ENCODE data around the gene HOTAIR.

The HOTAIR gene

DNA sequence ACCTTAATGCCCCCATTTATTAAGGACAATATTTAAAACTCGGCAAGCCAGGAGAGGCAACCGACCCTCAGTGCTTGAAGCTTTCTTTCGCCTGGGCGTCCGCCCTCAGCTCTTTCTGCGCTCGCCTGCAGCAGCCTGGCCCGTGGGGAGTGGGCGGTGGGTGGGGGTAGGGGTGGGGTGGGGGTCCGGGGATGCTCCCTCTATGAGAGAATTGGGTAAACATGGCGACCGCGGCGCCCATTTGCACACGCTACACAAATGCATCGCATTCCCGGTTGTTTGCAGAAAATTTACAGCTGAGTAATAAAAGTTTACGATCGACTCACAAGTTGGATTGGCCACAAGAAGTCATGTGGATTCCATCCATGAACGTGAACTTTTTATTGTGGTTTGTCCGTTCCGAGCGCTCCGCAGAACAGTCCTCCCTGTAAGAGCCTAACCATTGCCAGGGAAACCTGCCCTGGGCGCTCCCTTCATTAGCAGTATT lies 41.8 kb upstream of the HOTAIR start:
- peaks cover 92% of the 10 kb centered on the region for H3K27me3 ChIP-seq (ENCODE audit: insufficient read depth, low read length)
- H2AFZ ChIP-seq (ENCODE audit: low read depth, low read length) = no peak overlapping the region
- no peak overlapping the region for H3K4me3 ChIP-seq (ENCODE audit: low read length)
- peaks cover 10% of the 10 kb centered on the region for H3K4me1 ChIP-seq (ENCODE audit: insufficient read depth, low read length)
- peaks cover 4% of the 10 kb centered on the region for H3K9me3 ChIP-seq (ENCODE audit: low read length)
- H3K36me3 ChIP-seq (ENCODE audit: insufficient read depth, low read length) = no peaks in the 10 kb centered on the region

- no peaks in the 10 kb centered on the region for H3K36me3 ChIP-seq (ENCODE audit: insufficient read depth, low read length)
- H3K4me1 ChIP-seq (ENCODE audit: insufficient read depth, low read length) = peaks cover 10% of the 10 kb centered on the region
- H3K4me3 ChIP-seq (ENCODE audit: low read length) = no peak overlapping the region
- H2AFZ ChIP-seq (ENCODE audit: low read depth, low read length) = no peak overlapping the region
- H3K27me3 ChIP-seq (ENCODE audit: insufficient read depth, low read length) = peaks cover 92% of the 10 kb centered on the region
- peaks cover 4% of the 10 kb centered on the region for H3K9me3 ChIP-seq (ENCODE audit: low read length)
These were observed 41.3 kb upstream of the HOTAIR start for GRCh38 chr12:54016051-54016450.

- no peak overlapping the region for H3K4me3 ChIP-seq (ENCODE audit: low read length)
These were observed 40.5 kb upstream of the HOTAIR start for GRCh38 chr12:54015018-54015931.

DNA sequence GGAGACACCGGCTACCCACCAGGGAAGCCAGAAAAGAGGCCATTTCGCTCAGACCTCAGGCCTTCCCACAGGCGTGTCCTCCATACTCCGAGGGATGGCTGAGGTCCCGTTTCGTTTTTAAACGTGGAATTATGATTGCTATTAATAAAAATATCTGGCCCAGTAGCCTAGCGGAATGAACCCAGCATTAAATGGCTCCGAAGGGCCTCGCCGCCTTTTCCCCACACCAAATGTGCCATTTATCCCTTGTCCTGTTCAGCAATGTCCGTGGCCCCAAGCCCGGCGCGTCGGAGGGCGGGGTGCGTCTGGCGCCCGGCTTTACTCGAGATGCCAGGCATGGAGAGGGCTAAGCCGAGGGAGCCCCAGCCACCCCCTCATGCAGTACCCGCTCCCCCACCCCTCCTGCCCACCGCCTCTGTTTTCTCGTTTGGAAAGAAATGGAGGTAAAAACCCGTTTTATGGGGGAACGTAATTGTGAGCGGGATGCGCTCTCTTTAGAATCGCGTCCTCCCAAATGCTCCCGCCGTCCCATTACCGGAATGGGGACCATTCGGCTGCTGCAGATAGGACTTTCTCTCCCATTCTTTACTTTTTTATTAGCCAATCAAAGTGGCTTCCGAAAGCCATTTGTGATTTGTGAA lies 39.7 kb upstream of the HOTAIR start:
- Histone ChIP-seq H2AFZ (ENCODE audit: low read depth, low read length) (no peak overlapping the region), H3K36me3 (ENCODE audit: insufficient read depth, low read length) (no peaks in the 10 kb centered on the region), H3K4me3 (ENCODE audit: low read length) (no peak overlapping the region), H3K4me1 (ENCODE audit: insufficient read depth, low read length) (peaks cover 10% of the 10 kb centered on the region), H3K27me3 (ENCODE audit: insufficient read depth, low read length) (peaks cover 92% of the 10 kb centered on the region), H3K9me3 (ENCODE audit: low read length) (peaks cover 4% of the 10 kb centered on the region)

More at GRCh38 chr12:54015018-54015931, 40.5 kb upstream of the HOTAIR start:
- Histone ChIP-seq H3K27me3 (ENCODE audit: insufficient read depth, low read length) (peaks cover 92% of the 10 kb centered on the region), H3K4me1 (ENCODE audit: insufficient read depth, low read length) (peaks cover 10% of the 10 kb centered on the region), H3K36me3 (ENCODE audit: insufficient read depth, low read length) (no peaks in the 10 kb centered on the region), H2AFZ (ENCODE audit: low read depth, low read length) (no peak overlapping the region), H3K9me3 (ENCODE audit: low read length) (peaks cover 4% of the 10 kb centered on the region)

- Histone ChIP-seq H3K4me3 (ENCODE audit: low read length) (no peak overlapping the region), H2AFZ (ENCODE audit: low read depth, low read length) (no peak overlapping the region), H3K4me1 (ENCODE audit: insufficient read depth, low read length) (peaks cover 5% of the 10 kb centered on the region), H3K36me3 (ENCODE audit: insufficient read depth, low read length) (no peaks in the 10 kb centered on the region), H3K27me3 (ENCODE audit: insufficient read depth, low read length) (peaks cover 89% of the 10 kb centered on the region), H3K9me3 (ENCODE audit: low read length) (peaks cover 4% of the 10 kb centered on the region)
These were observed 38.1 kb upstream of the HOTAIR start for GRCh38 chr12:54012631-54013409.

GRCh38 chr12:54011665-54012532 lies 37.1 kb upstream of the HOTAIR start:
- Histone ChIP-seq H3K4me1 (ENCODE audit: insufficient read depth, low read length) (no peaks in the 10 kb centered on the region), H2AFZ (ENCODE audit: low read depth, low read length) (no peak overlapping the region), H3K27me3 (ENCODE audit: insufficient read depth, low read length) (peaks cover 91% of the 10 kb centered on the region), H3K9me3 (ENCODE audit: low read length) (peaks cover 4% of the 10 kb centered on the region), H3K4me3 (ENCODE audit: low read length) (no peak overlapping the region), H3K36me3 (ENCODE audit: insufficient read depth, low read length) (no peaks in the 10 kb centered on the region)

GRCh38 chr12:54010972-54011664 lies 36.4 kb upstream of the HOTAIR start:
- H2AFZ ChIP-seq (ENCODE audit: low read depth, low read length) = no peak overlapping the region
- peaks cover 4% of the 10 kb centered on the region for H3K9me3 ChIP-seq (ENCODE audit: low read length)
- no peak overlapping the region for H3K4me3 ChIP-seq (ENCODE audit: low read length)
- no peaks in the 10 kb centered on the region for H3K36me3 ChIP-seq (ENCODE audit: insufficient read depth, low read length)
- H3K27me3 ChIP-seq (ENCODE audit: insufficient read depth, low read length) = peaks cover 92% of the 10 kb centered on the region
- H3K4me1 ChIP-seq (ENCODE audit: insufficient read depth, low read length) = peaks cover 3% of the 10 kb centered on the region

DNA sequence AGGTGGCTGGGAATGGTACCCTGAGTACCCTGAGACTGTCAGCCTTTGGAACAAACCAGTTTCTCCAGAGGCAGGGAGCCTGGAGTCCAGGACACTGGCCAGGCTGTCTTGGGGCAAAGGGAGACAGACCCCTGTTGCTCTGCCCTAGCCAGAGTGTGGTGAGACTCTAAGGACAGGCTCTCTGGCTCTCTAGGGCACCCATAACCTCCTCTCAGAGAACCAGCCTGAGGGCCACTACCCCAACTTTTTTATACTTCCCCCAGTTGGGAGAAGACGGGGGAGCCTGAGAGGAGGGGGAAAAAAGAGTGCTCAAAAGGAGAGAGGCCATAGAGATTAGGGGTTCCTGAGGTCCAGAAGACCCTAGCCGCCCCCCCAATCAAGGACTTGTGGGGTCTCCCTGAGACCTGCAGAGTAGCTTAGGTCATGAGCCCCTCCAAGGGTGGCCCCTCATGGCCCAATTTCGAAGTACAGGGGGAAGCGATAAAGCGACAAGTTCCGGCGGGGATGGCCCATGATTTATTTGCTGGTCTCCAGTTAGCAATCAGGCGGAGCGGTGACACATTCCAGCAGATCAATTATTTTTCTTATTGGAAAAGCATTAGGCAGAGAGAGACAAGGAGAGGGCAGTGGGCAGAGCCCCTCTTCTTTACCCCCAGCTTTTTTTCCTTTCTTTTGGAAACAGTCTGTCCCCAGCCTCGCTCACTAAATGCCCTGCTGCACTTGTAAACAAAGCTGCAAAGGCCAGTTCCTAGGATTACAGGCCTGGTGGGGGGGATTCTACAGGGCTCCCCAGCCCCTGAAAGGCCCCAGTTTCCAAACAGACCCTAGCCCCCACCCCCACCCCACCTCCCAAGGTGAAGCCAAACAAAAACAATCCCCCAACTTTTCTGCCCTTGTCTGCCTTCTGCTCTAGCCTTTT lies 35.6 kb upstream of the HOTAIR start:
- Histone ChIP-seq H3K9me3 (ENCODE audit: low read length) (peaks cover 4% of the 10 kb centered on the region), H3K36me3 (ENCODE audit: insufficient read depth, low read length) (no peaks in the 10 kb centered on the region), H3K4me1 (ENCODE audit: insufficient read depth, low read length) (peaks cover 3% of the 10 kb centered on the region), H3K4me3 (ENCODE audit: low read length) (no peak overlapping the region), H3K27me3 (ENCODE audit: insufficient read depth, low read length) (peaks cover 91% of the 10 kb centered on the region), H2AFZ (ENCODE audit: low read depth, low read length) (no peak overlapping the region)

DNA sequence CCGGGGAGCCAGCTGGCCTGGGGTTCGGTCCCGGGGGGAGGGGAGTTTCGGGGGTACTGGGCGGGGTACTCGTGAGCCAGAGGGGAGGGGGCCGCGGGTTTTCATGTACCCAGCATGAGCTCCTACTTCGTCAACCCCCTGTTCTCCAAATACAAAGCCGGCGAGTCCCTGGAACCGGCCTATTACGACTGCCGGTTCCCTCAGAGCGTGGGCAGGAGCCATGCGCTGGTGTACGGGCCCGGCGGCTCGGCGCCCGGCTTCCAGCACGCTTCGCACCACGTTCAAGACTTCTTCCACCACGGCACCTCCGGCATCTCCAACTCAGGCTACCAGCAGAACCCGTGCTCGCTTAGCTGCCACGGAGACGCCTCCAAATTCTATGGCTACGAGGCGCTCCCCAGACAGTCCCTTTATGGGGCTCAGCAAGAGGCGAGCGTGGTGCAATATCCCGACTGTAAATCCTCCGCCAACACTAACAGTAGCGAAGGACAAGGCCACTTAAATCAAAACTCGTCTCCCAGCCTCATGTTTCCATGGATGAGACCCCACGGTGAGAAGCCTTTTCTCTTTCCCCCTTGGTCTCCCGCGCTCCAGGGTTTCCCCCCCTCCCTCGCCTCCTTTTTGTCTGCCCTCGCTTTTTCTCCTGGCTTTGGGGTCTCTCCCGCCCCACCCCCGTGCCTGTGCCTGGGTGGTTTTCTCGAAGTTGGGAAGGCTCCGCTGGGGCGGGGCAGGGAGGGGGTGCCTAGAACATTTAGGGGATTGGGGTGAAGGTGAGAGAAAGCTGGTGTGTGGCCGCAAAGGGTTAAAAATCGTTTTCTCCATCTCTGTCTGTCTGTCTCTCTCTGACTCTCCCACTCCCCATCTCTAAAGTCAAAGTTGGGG lies 34.7 kb upstream of the HOTAIR start:
- H3K9me3 ChIP-seq (ENCODE audit: low read length) = peaks cover 4% of the 10 kb centered on the region
- no peak overlapping the region for H3K4me3 ChIP-seq (ENCODE audit: low read length)
- H3K36me3 ChIP-seq (ENCODE audit: insufficient read depth, low read length) = no peaks in the 10 kb centered on the region
- peaks cover 3% of the 10 kb centered on the region for H3K4me1 ChIP-seq (ENCODE audit: insufficient read depth, low read length)
- no peak overlapping the region for H2AFZ ChIP-seq (ENCODE audit: low read depth, low read length)
- peaks cover 91% of the 10 kb centered on the region for H3K27me3 ChIP-seq (ENCODE audit: insufficient read depth, low read length)

GRCh38 chr12:54008260-54008552 lies 33.5 kb upstream of the HOTAIR start:
- Histone ChIP-seq H3K4me1 (ENCODE audit: insufficient read depth, low read length) (peaks cover 3% of the 10 kb centered on the region), H3K27me3 (ENCODE audit: insufficient read depth, low read length) (peaks cover 90% of the 10 kb centered on the region), H2AFZ (ENCODE audit: low read depth, low read length) (no peak overlapping the region), H3K9me3 (ENCODE audit: low read length) (peaks cover 3% of the 10 kb centered on the region), H3K4me3 (ENCODE audit: low read length) (no peak overlapping the region), H3K36me3 (ENCODE audit: insufficient read depth, low read length) (no peaks in the 10 kb centered on the region)
